DLD1 (cell line): ENCODE results near the gene IL21R.

Experiments
- in situ Hi-C: cut with HindIII; loops from 2 replicates; pipeline ENCODE4 v1.10.0; 2017; ENCODE audit warnings: low sequenced_read_pairs

IL21R gene

GRCh38 chr16:27401768-27402568 lies at the start of gene IL21R:
Gene IL21R, plus strand, starts transcription at chr16:27402174. Its CDS starts 27,898 bp downstream, at chr16:27430072.
- in situ Hi-C loops = no loop called here

- in situ Hi-C loops = loop anchor here (25.0 kb wide), 1 partner anchor 92 kb away; the partner anchor contains the start of gene NSMCE1
Measured at GRCh38 chr16:27353853-27354252, 48.1 kb upstream of the IL21R start.

- in situ Hi-C loops = loop anchor here (25.0 kb wide), 1 partner anchor 93 kb away; the partner anchor contains the start of gene NSMCE1
Measured at GRCh38 chr16:27355610-27356009, 46.4 kb upstream of the IL21R start.

- in situ Hi-C loops = loop anchor here (25.0 kb wide), 1 partner anchor 94 kb away; the partner anchor contains the start of gene NSMCE1
Measured at GRCh38 chr16:27356794-27357193, 45.2 kb upstream of the IL21R start.

GRCh38 chr16:27359051-27359450 lies 42.9 kb upstream of the IL21R start:
- in situ Hi-C loops = loop anchor here (25.0 kb wide), 1 partner anchor 97 kb away; the partner anchor contains the start of gene NSMCE1

- in situ Hi-C loops = loop anchor here (25.0 kb wide), 1 partner anchor 97 kb away; the partner anchor contains the start of gene NSMCE1
Measured at GRCh38 chr16:27359615-27360014, 42.4 kb upstream of the IL21R start.

- in situ Hi-C loops = loop anchor here (25.0 kb wide), 1 partner anchor 100 kb away; the partner anchor contains the start of gene NSMCE1
Measured at GRCh38 chr16:27361987-27362386, 40.0 kb upstream of the IL21R start.

GRCh38 chr16:27362570-27363245 lies 39.3 kb upstream of the IL21R start:
- in situ Hi-C loops = loop anchor here (25.0 kb wide), 1 partner anchor 100 kb away; the partner anchor contains the start of gene NSMCE1

- in situ Hi-C loops = loop anchor here (25.0 kb wide), 1 partner anchor 101 kb away; the partner anchor contains the start of gene NSMCE1
Measured at GRCh38 chr16:27363246-27363632, 38.7 kb upstream of the IL21R start.

GRCh38 chr16:27363797-27364196 lies 38.2 kb upstream of the IL21R start:
- in situ Hi-C loops = loop anchor here (25.0 kb wide), 1 partner anchor 101 kb away; the partner anchor contains the start of gene NSMCE1

GRCh38 chr16:27364493-27365141 lies 37.4 kb upstream of the IL21R start:
- in situ Hi-C loops = loop anchor here (25.0 kb wide), 1 partner anchor 102 kb away; the partner anchor contains the start of gene NSMCE1

- in situ Hi-C loops = loop anchor here (25.0 kb wide), 1 partner anchor 103 kb away; the partner anchor contains the start of gene NSMCE1
Measured at GRCh38 chr16:27365142-27366089, 36.6 kb upstream of the IL21R start.

GRCh38 chr16:27366687-27367460 lies 35.1 kb upstream of the IL21R start:
- in situ Hi-C loops = loop anchor here (25.0 kb wide), 1 partner anchor 105 kb away; the partner anchor contains the start of gene NSMCE1

GRCh38 chr16:27367461-27368357 lies 34.3 kb upstream of the IL21R start:
- in situ Hi-C loops = loop anchor here (25.0 kb wide), 1 partner anchor 105 kb away; the partner anchor contains the start of gene NSMCE1

- in situ Hi-C loops = loop anchor here (25.0 kb wide), 1 partner anchor 106 kb away; the partner anchor contains the start of gene NSMCE1
Measured at GRCh38 chr16:27368358-27368722, 33.6 kb upstream of the IL21R start.

GRCh38 chr16:27369806-27370205 lies 32.2 kb upstream of the IL21R start:
- in situ Hi-C loops = loop anchor here (10.0 to 25.0 kb wide), 2 partner anchors 108 to 205 kb away; partner anchors contain the start of gene NSMCE1

GRCh38 chr16:27370318-27370717 lies 31.7 kb upstream of the IL21R start:
- in situ Hi-C loops = loop anchor here (10.0 to 25.0 kb wide), 2 partner anchors 108 to 206 kb away; partner anchors contain the start of gene NSMCE1
